Osteoblast (primary cell): ENCODE measurements around the gene CLDN19. TPM values are rescaled to one million over a fixed set of nuclear protein-coding genes. Genes with fewer than 3 reads are reported as not detected.
A peak's percentile ranks its signal among the peaks of the same experiment; 100 is the strongest.

Experiments used
- DNase-seq: peaks from one replicate; pipeline ENCODE4 v3.0.0; 2011; ENCODE audit warnings: low spot score, mixed read lengths; ENCODE audit not compliant: insufficient read length; ENCODE audit errors: missing footprints
- H2AFZ ChIP-seq: 2 replicates; pipeline ENCODE4 v1.6.0; 2011; ENCODE audit warnings: mild to moderate bottlenecking, low read length
- H3K27ac ChIP-seq: 2 replicates; pipeline ENCODE4 v1.5.1; 2011; ENCODE audit warnings: mild to moderate bottlenecking, low read depth, low read length, moderate library complexity
- H3K27me3 ChIP-seq: 2 replicates; pipeline ENCODE4 v1.6.0; 2012; ENCODE audit warnings: mild to moderate bottlenecking, control low read depth, inconsistent platforms, low read length, moderate library complexity; ENCODE audit not compliant: insufficient read depth
- H3K36me3 ChIP-seq: 2 replicates; pipeline ENCODE4 v1.5.1; 2011; ENCODE audit warnings: mild to moderate bottlenecking, low read length, control low read depth, moderate library complexity; ENCODE audit not compliant: insufficient read depth
- H3K4me1 ChIP-seq: 2 replicates; pipeline ENCODE4 v1.5.1; 2011; ENCODE audit warnings: mild to moderate bottlenecking, low read length, control low read depth, moderate library complexity; ENCODE audit not compliant: insufficient read depth
- H3K4me2 ChIP-seq: 2 replicates; pipeline ENCODE4 v1.6.0; 2011; ENCODE audit warnings: mild to moderate bottlenecking, low read length; ENCODE audit not compliant: insufficient read depth
- H3K4me3 ChIP-seq: fragments of 200-600 bp; sonication (generic); 3 replicates; pipeline ENCODE4 v1.5.1; 2012; ENCODE audit warnings: mild to moderate bottlenecking, low read length, inconsistent platforms; ENCODE audit not compliant: insufficient read depth
- H3K79me2 ChIP-seq: 2 replicates; pipeline ENCODE4 v1.6.0; 2012; ENCODE audit warnings: mild to moderate bottlenecking, low read length, control low read depth, inconsistent platforms; ENCODE audit not compliant: insufficient read depth
- H3K9me3 ChIP-seq: 2 replicates; pipeline ENCODE4 v1.5.1; 2011; ENCODE audit warnings: low read depth, low read length, control low read depth
- H4K20me1 ChIP-seq: 2 replicates; pipeline ENCODE4 v1.6.0; 2012; ENCODE audit warnings: mild to moderate bottlenecking, low read length, control low read depth; ENCODE audit not compliant: insufficient read depth
- CTCF ChIP-seq: IDR thresholded peaks from 2 replicates; pipeline ENCODE4 v1.5.1; 2011; ENCODE audit warnings: mild to moderate bottlenecking, low read depth, low read length, moderate library complexity; ENCODE audit errors: extremely low read depth
- total RNA-seq: library from RNA; depleted of rRNA; stranded (reverse); fragments of >200 nt; gene quantifications from 2 replicates; pipeline ENCODE4 v1.2.3, GENCODE V29; 2012

CLDN19 gene
- total RNA-seq, 1 donor, result not detected

- Histone ChIP-seq H3K9me3 (no peaks in the 10 kb centered on the region), H2AFZ (no peak overlapping the region), H3K79me2 (peaks cover 77% of the 10 kb centered on the region), H4K20me1 (peaks cover 11% of the 10 kb centered on the region), H3K4me3 (no peak overlapping the region), H3K36me3 (peaks cover 11% of the 10 kb centered on the region), H3K27ac (no peak overlapping the region), H3K4me1 (peaks cover 12% of the 10 kb centered on the region), H3K27me3 (no peaks in the 10 kb centered on the region), H3K4me2 (no peak overlapping the region)
- TF ChIP-seq CTCF, result no peak
- DNase-seq, result no peak
These were observed 29.8 kb upstream of the CLDN19 start for GRCh38 chr1:42769811-42770210.

- no peak for DNase-seq
- Histone ChIP-seq H3K36me3 (peaks cover 4% of the 10 kb centered on the region), H3K4me2 (peak overlapping the region; percentile 96), H3K4me3 (peak overlapping the region; percentile 99), H4K20me1 (peaks cover 20% of the 10 kb centered on the region), H3K27ac (peak overlapping the region; percentile 80), H3K79me2 (peaks cover 93% of the 10 kb centered on the region), H2AFZ (peak overlapping the region; percentile 97), H3K27me3 (no peaks in the 10 kb centered on the region), H3K4me1 (peaks cover 20% of the 10 kb centered on the region), H3K9me3 (no peaks in the 10 kb centered on the region)
- no peak for TF ChIP-seq CTCF
These were observed 28.1 kb upstream of the CLDN19 start for GRCh38 chr1:42768172-42768571.

GRCh38 chr1:42767510-42768000 lies 27.5 kb upstream of the CLDN19 start:
- Histone ChIP-seq H3K9me3 (no peaks in the 10 kb centered on the region), H3K27me3 (no peaks in the 10 kb centered on the region), H4K20me1 (peaks cover 23% of the 10 kb centered on the region), H3K27ac (peak overlapping the region; percentile 80), H3K79me2 (peaks cover 94% of the 10 kb centered on the region), H3K4me3 (peak overlapping the region; percentile 99), H2AFZ (peak overlapping the region; percentile 97), H3K36me3 (peaks cover 4% of the 10 kb centered on the region), H3K4me1 (peaks cover 20% of the 10 kb centered on the region), H3K4me2 (peak overlapping the region; percentile 96)
- no peak for DNase-seq
- no peak for TF ChIP-seq CTCF

- Histone ChIP-seq H3K4me2 (peak within 1 kb of the TSS; percentile 96), H3K27me3 (no peaks in the 10 kb centered on the region), H3K4me1 (peaks cover 20% of the 10 kb centered on the region), H3K4me3 (peak within 1 kb of the TSS; percentile 99), H3K79me2 (peaks cover 92% of the 10 kb centered on the region), H3K9me3 (no peaks in the 10 kb centered on the region), H2AFZ (peak within 1 kb of the TSS; percentile 97), H4K20me1 (peaks cover 20% of the 10 kb centered on the region), H3K27ac (peak within 1 kb of the TSS; percentile 88), H3K36me3 (peaks cover 6% of the 10 kb centered on the region)
- DNase-seq, result peak; percentile 96
- TF ChIP-seq CTCF, result no peak
These were observed 26.9 kb upstream of the CLDN19 start, which contains the start of the genes C1orf50 and P3H1 for GRCh38 chr1:42766741-42767509. Gene C1orf50 (plus strand): TSS chr1:42767249. CDS start chr1:42767312, 63 bp downstream. Gene P3H1 (minus strand): TSS chr1:42767028. CDS start chr1:42766971, 57 bp downstream.
